Neural cell (in vitro differentiated cells): ENCODE measurements around the gene SLK. TPM values are rescaled to one million over a fixed set of nuclear protein-coding genes. Genes with fewer than 3 reads are reported as not detected.

Experiments used
- H2AFZ ChIP-seq: fragments of 200-600, 300-800 bp; sonication (generic), shearing (Covaris generic); 2 replicates; pipeline ENCODE4 v1.6.0; 2014; ENCODE audit warnings: low read depth, mild to moderate bottlenecking, antibody characterized with exemption, low read length, moderate library complexity
- H3F3A ChIP-seq: fragments of 200-600 bp; shearing (Covaris generic); 2 replicates; pipeline ENCODE4 v1.6.1; 2016; ENCODE audit warnings: mild to moderate bottlenecking, moderate library complexity, mixed read lengths, antibody characterized with exemption, low read length; ENCODE audit not compliant: insufficient read depth, poor library complexity, severe bottlenecking
- H3K27ac ChIP-seq: fragments of 200-600, 300-800 bp; sonication (generic), shearing (Covaris generic); 2 replicates; pipeline ENCODE4 v1.5.1; 2014; ENCODE audit warnings: mild to moderate bottlenecking, low read length, moderate library complexity
- H3K27me3 ChIP-seq: fragments of 300-800, 200-600 bp; sonication (generic), shearing (Covaris generic); 2 replicates; pipeline ENCODE4 v1.6.0; 2014; ENCODE audit warnings: mild to moderate bottlenecking, low read depth, low read length, moderate library complexity; ENCODE audit not compliant: insufficient read depth
- H3K36me3 ChIP-seq: fragments of 300-800, 200-600 bp; sonication (generic), shearing (Covaris generic); 2 replicates; pipeline ENCODE4 v1.5.1; 2014; ENCODE audit warnings: mild to moderate bottlenecking, antibody characterized with exemption, low read length, moderate library complexity; ENCODE audit not compliant: insufficient read depth
- H3K4me2 ChIP-seq: fragments of 300-800, 200-600 bp; sonication (generic), shearing (Covaris generic); 2 replicates; pipeline ENCODE4 v1.6.0; 2014; ENCODE audit warnings: mild to moderate bottlenecking, low read length
- H3K4me3 ChIP-seq: fragments of 300-800, 200-600 bp; sonication (generic), shearing (Covaris generic); 2 replicates; pipeline ENCODE4 v1.5.1; 2014; ENCODE audit warnings: mild to moderate bottlenecking, low read length, moderate library complexity
- H3K79me2 ChIP-seq: fragments of 200-600 bp; shearing (Covaris generic); replicated peaks from 2 replicates; pipeline ENCODE4 v1.6.0; 2014; ENCODE audit warnings: mild to moderate bottlenecking, low read length, moderate library complexity; ENCODE audit not compliant: insufficient read depth
- H3K9ac ChIP-seq: fragments of 300-800, 200-600 bp; sonication (generic), shearing (Covaris generic); 2 replicates; pipeline ENCODE4 v1.6.1; 2016; ENCODE audit warnings: mild to moderate bottlenecking, low read length, mixed read lengths
- H3K9me2 ChIP-seq: fragments of 200-600 bp; shearing (Covaris generic); 2 replicates; pipeline ENCODE4 v1.6.1; 2016; ENCODE audit warnings: mild to moderate bottlenecking, low read length, mixed read lengths; ENCODE audit not compliant: insufficient read depth
- H3K9me3 ChIP-seq: fragments of 200-600, 300-800 bp; sonication (generic), shearing (Covaris generic); 2 replicates; pipeline ENCODE4 v1.6.1; 2016; ENCODE audit warnings: mild to moderate bottlenecking, mixed run types, low read length, moderate library complexity, mixed read lengths
- H4K20me1 ChIP-seq: fragments of 200-600 bp; shearing (Covaris generic); 2 replicates; pipeline ENCODE4 v1.6.1; 2016; ENCODE audit warnings: mild to moderate bottlenecking, mixed run types; ENCODE audit not compliant: insufficient read depth
- EP300 ChIP-seq: fragments of 450-650 bp; conservative IDR thresholded peaks from 2 replicates; pipeline ENCODE4 v1.6.1; 2014; ENCODE audit warnings: antibody characterized with exemption, mild to moderate bottlenecking, moderate library complexity; ENCODE audit not compliant: poor library complexity, severe bottlenecking
- EZH2 ChIP-seq: fragments of 200-600, 300-800 bp; shearing (Covaris generic), sonication (generic); IDR thresholded peaks from 2 replicates; pipeline ENCODE4 v1.6.1; 2014; ENCODE audit warnings: antibody characterized with exemption, low read length, borderline replicate concordance, mild to moderate bottlenecking; ENCODE audit not compliant: insufficient read depth, poor library complexity, severe bottlenecking
- MXI1 ChIP-seq: fragments of 450-650 bp; conservative IDR thresholded peaks from 2 replicates; pipeline ENCODE4 v1.6.1; 2014; ENCODE audit warnings: antibody characterized with exemption, mild to moderate bottlenecking; ENCODE audit not compliant: poor library complexity, severe bottlenecking
- POLR2AphosphoS5 ChIP-seq: IDR thresholded peaks from 2 replicates; pipeline ENCODE4 v1.6.1; 2012
- RAD21 ChIP-seq: fragments of 450-650 bp; conservative IDR thresholded peaks from 2 replicates; pipeline ENCODE4 v1.6.1; 2014; ENCODE audit warnings: antibody characterized with exemption, mild to moderate bottlenecking, moderate library complexity
- REST ChIP-seq: IDR thresholded peaks from 2 replicates; pipeline ENCODE4 v1.6.1; 2012; ENCODE audit warnings: borderline replicate concordance
- SMC3 ChIP-seq: fragments of 450-650 bp; conservative IDR thresholded peaks from 2 replicates; pipeline ENCODE4 v1.6.1; 2014; ENCODE audit warnings: antibody characterized with exemption, mild to moderate bottlenecking, moderate library complexity; ENCODE audit not compliant: poor library complexity
- TAF1 ChIP-seq: IDR thresholded peaks from 2 replicates; pipeline ENCODE4 v1.6.1; 2012; ENCODE audit warnings: low read depth
- polyA plus RNA-seq: library from polyadenylated mRNA; depleted of rRNA; stranded (reverse); fragments of >200 nt; gene quantifications from 2 replicates; pipeline ENCODE4 v1.2.3, GENCODE V29; 2014
- TF ChIP-seq, protein P1 (sequence below): fragments of 450-650 bp; IDR thresholded peaks from 2 replicates; pipeline ENCODE4 v1.5.1; 2014; ENCODE audit warnings: antibody characterized with exemption, mild to moderate bottlenecking, moderate library complexity; ENCODE audit not compliant: poor library complexity, severe bottlenecking

Gene SLK
- polyA plus RNA-seq, 1 donor from 2014 or later = 23.7 TPM

- H3K27me3 ChIP-seq = no peaks in the 10 kb centered on the region
Measured at GRCh38 chr10:103930449-103930848, 36.5 kb upstream of the SLK start.

DNA sequence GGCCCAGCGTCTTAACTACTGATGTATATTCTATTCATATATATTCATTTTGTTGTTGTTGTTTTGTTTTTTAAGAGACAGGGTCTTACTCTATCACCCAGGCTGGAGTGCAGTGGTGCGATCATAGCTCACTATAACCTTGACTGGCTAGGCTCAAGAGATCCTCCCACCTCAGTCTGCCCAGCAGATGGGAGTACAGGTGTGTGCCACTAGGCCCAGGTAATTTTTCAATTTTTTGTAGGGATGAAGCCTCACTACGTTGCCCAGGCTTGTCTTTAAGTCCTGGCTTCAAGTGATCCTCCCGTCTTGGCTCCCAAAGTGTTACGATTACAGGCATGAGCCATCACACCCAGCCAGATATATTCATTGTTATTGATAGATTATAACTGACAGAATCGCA, 36.1 kb upstream of the SLK start:
- Histone ChIP-seq H3F3A (peaks cover 4% of the 10 kb centered on the region), H3K27me3 (no peaks in the 10 kb centered on the region), H4K20me1 (no peaks in the 10 kb centered on the region), H3K4me2 (no peak overlapping the region), H3K4me3 (no peak overlapping the region), H3K27ac (no peak overlapping the region), H3K36me3 (no peaks in the 10 kb centered on the region), H3K9me2 (no peaks in the 10 kb centered on the region), H3K9ac (no peak overlapping the region), H2AFZ (no peak overlapping the region), H3K79me2 (no peaks in the 10 kb centered on the region), H3K9me3 (no peaks in the 10 kb centered on the region)
- no peak for TF ChIP-seq EZH2

More at GRCh38 chr10:103930449-103930848, 36.5 kb upstream of the SLK start:
- TF ChIP-seq TAF1 (no peak), EP300 (no peak), MXI1 (no peak), RAD21 (no peak), SMC3 (no peak), EZH2 (no peak), REST (no peak), POLR2AphosphoS5 (no peak)
- TF ChIP-seq, protein P1, sequence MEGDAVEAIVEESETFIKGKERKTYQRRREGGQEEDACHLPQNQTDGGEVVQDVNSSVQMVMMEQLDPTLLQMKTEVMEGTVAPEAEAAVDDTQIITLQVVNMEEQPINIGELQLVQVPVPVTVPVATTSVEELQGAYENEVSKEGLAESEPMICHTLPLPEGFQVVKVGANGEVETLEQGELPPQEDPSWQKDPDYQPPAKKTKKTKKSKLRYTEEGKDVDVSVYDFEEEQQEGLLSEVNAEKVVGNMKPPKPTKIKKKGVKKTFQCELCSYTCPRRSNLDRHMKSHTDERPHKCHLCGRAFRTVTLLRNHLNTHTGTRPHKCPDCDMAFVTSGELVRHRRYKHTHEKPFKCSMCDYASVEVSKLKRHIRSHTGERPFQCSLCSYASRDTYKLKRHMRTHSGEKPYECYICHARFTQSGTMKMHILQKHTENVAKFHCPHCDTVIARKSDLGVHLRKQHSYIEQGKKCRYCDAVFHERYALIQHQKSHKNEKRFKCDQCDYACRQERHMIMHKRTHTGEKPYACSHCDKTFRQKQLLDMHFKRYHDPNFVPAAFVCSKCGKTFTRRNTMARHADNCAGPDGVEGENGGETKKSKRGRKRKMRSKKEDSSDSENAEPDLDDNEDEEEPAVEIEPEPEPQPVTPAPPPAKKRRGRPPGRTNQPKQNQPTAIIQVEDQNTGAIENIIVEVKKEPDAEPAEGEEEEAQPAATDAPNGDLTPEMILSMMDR = no peak
- H3K27ac ChIP-seq = no peak overlapping the region
- no peaks in the 10 kb centered on the region for H3K36me3 ChIP-seq
- peaks cover 4% of the 10 kb centered on the region for H3F3A ChIP-seq
- no peaks in the 10 kb centered on the region for H3K9me3 ChIP-seq
- H4K20me1 ChIP-seq = no peaks in the 10 kb centered on the region
- H3K4me2 ChIP-seq = no peak overlapping the region
- H3K79me2 ChIP-seq = no peaks in the 10 kb centered on the region
- no peak overlapping the region for H3K4me3 ChIP-seq
- no peak overlapping the region for H2AFZ ChIP-seq
- no peaks in the 10 kb centered on the region for H3K9me2 ChIP-seq
- H3K9ac ChIP-seq = no peak overlapping the region

DNA sequence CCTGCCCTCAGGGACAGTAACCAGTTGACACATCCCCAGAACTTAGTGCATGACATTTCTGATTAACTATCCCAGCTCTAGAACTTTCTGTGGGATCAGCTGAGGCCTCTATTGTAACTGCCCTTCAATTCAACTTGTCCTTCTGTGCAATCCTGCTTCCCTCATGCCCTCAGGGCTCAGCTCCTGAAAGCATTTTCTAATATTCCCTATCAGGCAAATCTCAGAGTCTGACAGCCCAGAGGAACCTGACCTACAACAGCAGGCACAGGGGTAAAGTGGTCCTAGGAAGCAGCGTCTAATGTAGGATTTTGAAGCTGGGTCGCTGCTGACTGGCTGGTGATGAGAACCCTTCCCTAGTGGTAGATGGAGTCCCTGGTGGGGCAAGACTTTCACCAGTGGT, 35.3 kb upstream of the SLK start:
- no peaks in the 10 kb centered on the region for H3K27me3 ChIP-seq
- H3K36me3 ChIP-seq = no peaks in the 10 kb centered on the region
- H3K79me2 ChIP-seq = no peaks in the 10 kb centered on the region
- no peak overlapping the region for H3K4me3 ChIP-seq
- H3K27ac ChIP-seq = no peak overlapping the region
- H2AFZ ChIP-seq = no peak overlapping the region
- no peak for TF ChIP-seq EZH2
- no peak for TF ChIP-seq MXI1
- no peak for TF ChIP-seq TAF1
- TF ChIP-seq POLR2AphosphoS5 = no peak
- no peak for TF ChIP-seq RAD21
- no peak for TF ChIP-seq EP300
- TF ChIP-seq REST = no peak
- no peaks in the 10 kb centered on the region for H3K9me3 ChIP-seq
- H4K20me1 ChIP-seq = no peaks in the 10 kb centered on the region
- H3F3A ChIP-seq = peaks cover 4% of the 10 kb centered on the region
- no peak overlapping the region for H3K4me2 ChIP-seq
- no peaks in the 10 kb centered on the region for H3K9me2 ChIP-seq
- H3K9ac ChIP-seq = no peak overlapping the region
